ENCODE results near the gene CFAP97. TPM values are rescaled to one million over a fixed set of nuclear protein-coding genes. Genes with fewer than 3 reads are reported as not detected.

CFAP97 gene
- 44.0 and 46.3 TPM in 2 replicates for total RNA-seq (2014; rRNA removed; shearing (Covaris generic))
- polyA plus RNA-seq (2016; fragmentation: Nextera tagmentation; extraction: Ambion mirVana), result 49.2 and 50.8 TPM in 2 replicates

GRCh38 chr4:185203486-185204237 lies at the start of gene CFAP97:
Gene CFAP97 (minus strand): TSS chr4:185204000. CDS start chr4:185191196, 12,804 bp downstream.
- Histone ChIP-seq H2AFZ (peak within 1 kb of the TSS; percentile 98), H3K9me3 (ENCODE audit: low read depth) (no peaks in the 10 kb centered on the region), H3K4me2 (ENCODE audit: unreplicated experiment) (peak within 1 kb of the TSS; percentile 96), H3K36me3 (ENCODE audit: low read depth) (no peaks in the 10 kb centered on the region), H3K79me2 (ENCODE audit: insufficient read depth) (peaks cover 60% of the 10 kb centered on the region), H3K4me3 (peak within 1 kb of the TSS; percentile 88), H3K27ac (peak within 1 kb of the TSS; percentile 81), H3F3A (ENCODE audit: insufficient read depth) (peaks cover 25% of the 10 kb centered on the region), H3K9ac (peak within 1 kb of the TSS; percentile 92), H3K27me3 (replicated peaks; ENCODE audit: insufficient read depth) (no peaks in the 10 kb centered on the region), H3K9me2 (ENCODE audit: insufficient read depth) (no peaks in the 10 kb centered on the region), H4K20me1 (ENCODE audit: insufficient read depth) (no peaks in the 10 kb centered on the region), H3K4me1 (ENCODE audit: insufficient read depth) (peaks cover 18% of the 10 kb centered on the region)
- peak; percentile 97 for DNase-seq
- WGBS, 2 experiments (ENCODE audit: low coverage in 1 of 2, low lambda C conversion rate in 2 of 2, missing lambda C conversion rate in 2 of 2), result 0 to 2% methylated on average over 59 to 60 of the region's 103 CpGs
- in situ Hi-C loops (cut with MboI), result no loop called here
- TF ChIP-seq EZH2 (IDR thresholded peaks at IDR 0.05; ENCODE audit: insufficient read depth, poor library complexity, severe bottlenecking) (no peak), EZH2phosphoT487 (IDR thresholded peaks at IDR 0.05; ENCODE audit: insufficient read depth, low read depth) (no peak)

GRCh38 chr4:185249105-185249504 lies 45.3 kb upstream of the CFAP97 start:
- no peak for DNase-seq
- Histone ChIP-seq H3K4me2 (ENCODE audit: unreplicated experiment) (no peak overlapping the region), H3K9me3 (ENCODE audit: low read depth) (no peaks in the 10 kb centered on the region), H3K27me3 (replicated peaks; ENCODE audit: insufficient read depth) (no peaks in the 10 kb centered on the region), H3F3A (ENCODE audit: insufficient read depth) (no peaks in the 10 kb centered on the region), H3K4me1 (ENCODE audit: insufficient read depth) (peaks cover 16% of the 10 kb centered on the region), H2AFZ (no peak overlapping the region), H3K79me2 (ENCODE audit: insufficient read depth) (peaks cover 60% of the 10 kb centered on the region), H3K27ac (no peak overlapping the region), H3K9me2 (ENCODE audit: insufficient read depth) (no peaks in the 10 kb centered on the region), H3K9ac (no peak overlapping the region), H3K36me3 (ENCODE audit: low read depth) (no peaks in the 10 kb centered on the region), H4K20me1 (ENCODE audit: insufficient read depth) (no peaks in the 10 kb centered on the region), H3K4me3 (no peak overlapping the region)
- WGBS, 2 experiments (ENCODE audit: low coverage in 1 of 2, low lambda C conversion rate in 2 of 2, missing lambda C conversion rate in 2 of 2), result 80 to 82% methylated on average over 2 of the region's 2 CpGs
- in situ Hi-C loops (cut with MboI), result no loop called here
- TF ChIP-seq EZH2phosphoT487 (IDR thresholded peaks at IDR 0.05; ENCODE audit: insufficient read depth, low read depth) (no peak), EZH2 (IDR thresholded peaks at IDR 0.05; ENCODE audit: insufficient read depth, poor library complexity, severe bottlenecking) (no peak)

- Histone ChIP-seq H4K20me1 (ENCODE audit: insufficient read depth) (no peaks in the 10 kb centered on the region), H3K36me3 (ENCODE audit: low read depth) (no peaks in the 10 kb centered on the region), H3K9ac (no peak overlapping the region), H3F3A (ENCODE audit: insufficient read depth) (no peaks in the 10 kb centered on the region), H2AFZ (no peak overlapping the region), H3K27me3 (replicated peaks; ENCODE audit: insufficient read depth) (no peaks in the 10 kb centered on the region), H3K4me3 (no peak overlapping the region), H3K79me2 (ENCODE audit: insufficient read depth) (peaks cover 66% of the 10 kb centered on the region), H3K9me3 (ENCODE audit: low read depth) (no peaks in the 10 kb centered on the region), H3K4me2 (ENCODE audit: unreplicated experiment) (no peak overlapping the region), H3K27ac (no peak overlapping the region), H3K4me1 (ENCODE audit: insufficient read depth) (peaks cover 16% of the 10 kb centered on the region), H3K9me2 (ENCODE audit: insufficient read depth) (no peaks in the 10 kb centered on the region)
- in situ Hi-C loops (cut with MboI), result no loop called here
- WGBS, 2 experiments (ENCODE audit: low coverage in 1 of 2, low lambda C conversion rate in 2 of 2, missing lambda C conversion rate in 2 of 2), result 95 to 97% methylated on average over 3 of the region's 3 CpGs
- DNase-seq, result no peak
- TF ChIP-seq EZH2 (IDR thresholded peaks at IDR 0.05; ENCODE audit: insufficient read depth, poor library complexity, severe bottlenecking) (no peak), EZH2phosphoT487 (IDR thresholded peaks at IDR 0.05; ENCODE audit: insufficient read depth, low read depth) (no peak)
Observed at GRCh38 chr4:185248393-185249039, 44.7 kb upstream of the CFAP97 start.

GRCh38 chr4:185247151-185247550 lies 43.4 kb upstream of the CFAP97 start:
- peak; percentile 64 for DNase-seq
- Histone ChIP-seq H3K9me3 (ENCODE audit: low read depth) (no peaks in the 10 kb centered on the region), H3K9me2 (ENCODE audit: insufficient read depth) (no peaks in the 10 kb centered on the region), H3K4me3 (0 out of 2 replicates have a peak overlapping the region, but pooled peaks have one; percentile 11), H3K79me2 (ENCODE audit: insufficient read depth) (peaks cover 79% of the 10 kb centered on the region), H3K4me1 (ENCODE audit: insufficient read depth) (peaks cover 16% of the 10 kb centered on the region), H3K27ac (no peak overlapping the region; the same call in 1 of the 2 replicates), H3K36me3 (ENCODE audit: low read depth) (no peaks in the 10 kb centered on the region), H2AFZ (no peak overlapping the region), H3K4me2 (ENCODE audit: unreplicated experiment) (peak overlapping the region; percentile 37), H3K27me3 (replicated peaks; ENCODE audit: insufficient read depth) (no peaks in the 10 kb centered on the region), H3K9ac (peak overlapping the region; percentile 11), H3F3A (ENCODE audit: insufficient read depth) (no peaks in the 10 kb centered on the region), H4K20me1 (ENCODE audit: insufficient read depth) (no peaks in the 10 kb centered on the region)
- TF ChIP-seq EZH2phosphoT487 (IDR thresholded peaks at IDR 0.05; ENCODE audit: insufficient read depth, low read depth) (no peak), EZH2 (IDR thresholded peaks at IDR 0.05; ENCODE audit: insufficient read depth, poor library complexity, severe bottlenecking) (no peak)
- WGBS, 2 experiments (ENCODE audit: low coverage in 1 of 2, low lambda C conversion rate in 2 of 2, missing lambda C conversion rate in 2 of 2), result 91 to 95% methylated on average over 1 of the region's 1 CpG
- in situ Hi-C loops (cut with MboI), result no loop called here

All from GM23248 (cell line).